Suprapubic skin (tissue), 4 donors: ENCODE results near the gene PARD6B. TPM values are rescaled to one million over a fixed set of nuclear protein-coding genes. Genes with fewer than 3 reads are reported as not detected.
A peak's percentile ranks its signal among the peaks of the same experiment; 100 is the strongest.
"Not testable (repeated sequence)": the region's sequence is repeated elsewhere in the genome, so short reads cannot be mapped to it uniquely, and the experiment has no call there.

Source experiments
- DNase-seq, 2 donors: peaks; one replicate each; pipeline ENCODE4 v3.0.0-alpha.2; 2019; ENCODE audit warnings: low spot score in 2 of 2
- H3K27ac ChIP-seq: fragments of 200-600 bp; sonication (generic); one replicate; pipeline ENCODE4 v1.5.1; 2019
- H3K27me3 ChIP-seq: fragments of 200-600 bp; sonication (generic); one replicate; pipeline ENCODE4 v1.5.1; 2019
- H3K36me3 ChIP-seq: fragments of 200-600 bp; sonication (generic); one replicate; pipeline ENCODE4 v1.5.1; 2019
- H3K4me1 ChIP-seq: fragments of 200-600 bp; sonication (generic); one replicate; pipeline ENCODE4 v1.5.1; 2019
- H3K4me3 ChIP-seq: fragments of 200-600 bp; sonication (generic); one replicate; pipeline ENCODE4 v1.5.1; 2019; ENCODE audit warnings: mild to moderate bottlenecking
- H3K9me3 ChIP-seq: fragments of 200-600 bp; sonication (generic); one replicate; pipeline ENCODE4 v1.5.1; 2019
- EP300 ChIP-seq: sonication (generic); formaldehyde crosslinking; IDR thresholded peaks from one replicate; pipeline ENCODE4 v1.6.1; 2017; ENCODE audit warnings: antibody characterized with exemption
- POLR2A ChIP-seq, 2 donors: fragments of 450-650 bp; IDR thresholded peaks; one replicate each; pipeline ENCODE4 v1.6.1; 2017; ENCODE audit warnings: antibody characterized with exemption in 2 of 2, mild to moderate bottlenecking in 2 of 2, moderate library complexity in 2 of 2
- POLR2AphosphoS5 ChIP-seq, 3 donors: sonication (generic); formaldehyde crosslinking; IDR thresholded peaks; one replicate each; pipeline ENCODE4 v1.6.1; 2017; ENCODE audit warnings: antibody characterized with exemption in 3 of 3
- WGBS: methylation state at CpG from one replicate; pipeline ENCODE4 v1.1.5; 2018; 5-methylcytosine and 5-hydroxymethylcytosine counted together
- total RNA-seq, 4 donors: library from RNA; depleted of rRNA; stranded (reverse); fragments of >200 nt; gene quantifications; one replicate each; pipeline ENCODE4 v1.1.0, GENCODE V29; 2016
- TF ChIP-seq, protein P1 (sequence below), 2 donors: fragments of 200-600 bp in 1 of 2; fragments of 450-650 bp in 1 of 2; sonication (generic) in 1 of 2; IDR thresholded peaks; one replicate each; pipeline ENCODE4 v1.5.1; 2016 to 2019; ENCODE audit warnings: antibody characterized with exemption in 2 of 2, mild to moderate bottlenecking in 1 of 2, moderate library complexity in 1 of 2

Gene PARD6B
- total RNA-seq, 4 donors from 2014 or later: 7.6 to 10.3 (median 8.4) TPM

DNA sequence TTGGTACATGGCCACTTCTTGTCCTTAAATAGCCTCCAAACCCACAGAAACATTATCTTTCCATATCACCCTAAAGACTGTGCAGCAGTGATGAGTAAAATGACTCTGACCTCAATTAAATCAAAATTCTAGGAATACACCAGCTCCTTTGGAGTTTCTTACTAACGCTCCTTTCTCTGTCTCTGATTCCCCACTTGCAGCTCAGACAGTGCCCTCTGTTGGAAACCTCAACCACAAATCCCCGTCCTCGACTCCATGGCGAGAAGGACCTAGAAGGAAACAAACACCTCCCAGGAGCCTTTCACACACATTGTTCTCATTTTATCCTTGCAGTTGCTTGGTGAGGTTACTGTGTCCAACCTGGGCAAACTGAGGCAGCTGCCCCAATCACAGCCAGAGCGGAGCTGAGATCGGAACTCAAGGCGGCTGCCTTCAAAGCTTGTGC lies 17.7 kb upstream of the PARD6B start:
- no peaks in the 10 kb centered on the region for H3K4me1 ChIP-seq
- no peaks in the 10 kb centered on the region for H3K9me3 ChIP-seq
- DNase-seq: no peak
- H3K27me3 ChIP-seq: no peaks in the 10 kb centered on the region
- H3K27ac ChIP-seq: no peak overlapping the region
- WGBS: 63% methylated on average over 7 of the region's 7 CpGs
- H3K36me3 ChIP-seq: no peaks in the 10 kb centered on the region
- H3K4me3 ChIP-seq: no peak overlapping the region
- TF ChIP-seq EP300 (no peak), POLR2AphosphoS5 (IDR thresholded peaks at IDR 0.05) (no peak), POLR2A (IDR thresholded peaks at IDR 0.05) (no peak)
- TF ChIP-seq, protein P1, sequence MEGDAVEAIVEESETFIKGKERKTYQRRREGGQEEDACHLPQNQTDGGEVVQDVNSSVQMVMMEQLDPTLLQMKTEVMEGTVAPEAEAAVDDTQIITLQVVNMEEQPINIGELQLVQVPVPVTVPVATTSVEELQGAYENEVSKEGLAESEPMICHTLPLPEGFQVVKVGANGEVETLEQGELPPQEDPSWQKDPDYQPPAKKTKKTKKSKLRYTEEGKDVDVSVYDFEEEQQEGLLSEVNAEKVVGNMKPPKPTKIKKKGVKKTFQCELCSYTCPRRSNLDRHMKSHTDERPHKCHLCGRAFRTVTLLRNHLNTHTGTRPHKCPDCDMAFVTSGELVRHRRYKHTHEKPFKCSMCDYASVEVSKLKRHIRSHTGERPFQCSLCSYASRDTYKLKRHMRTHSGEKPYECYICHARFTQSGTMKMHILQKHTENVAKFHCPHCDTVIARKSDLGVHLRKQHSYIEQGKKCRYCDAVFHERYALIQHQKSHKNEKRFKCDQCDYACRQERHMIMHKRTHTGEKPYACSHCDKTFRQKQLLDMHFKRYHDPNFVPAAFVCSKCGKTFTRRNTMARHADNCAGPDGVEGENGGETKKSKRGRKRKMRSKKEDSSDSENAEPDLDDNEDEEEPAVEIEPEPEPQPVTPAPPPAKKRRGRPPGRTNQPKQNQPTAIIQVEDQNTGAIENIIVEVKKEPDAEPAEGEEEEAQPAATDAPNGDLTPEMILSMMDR (IDR thresholded peaks at IDR 0.05): peak in 1 of 2 donors; percentile 16

DNA sequence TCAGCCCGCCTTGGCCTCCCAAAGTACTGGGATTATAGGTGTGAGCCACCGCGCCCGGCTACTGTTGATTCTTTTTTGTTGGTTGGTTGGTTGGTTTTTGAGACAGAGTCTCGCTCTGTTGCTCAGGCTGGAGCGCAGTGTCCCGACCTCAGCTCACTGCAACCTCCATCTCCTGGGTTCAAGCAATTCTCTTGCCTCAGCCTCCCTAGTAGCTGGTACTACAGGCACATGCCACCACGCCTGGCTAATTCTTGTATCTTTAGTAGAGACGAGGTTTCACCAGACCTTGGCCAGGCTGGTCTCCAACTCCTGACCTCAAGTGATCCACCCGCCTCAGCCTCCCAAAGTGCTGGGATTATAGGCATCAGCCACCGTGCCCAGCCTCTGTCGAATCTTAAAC lies 17.0 kb upstream of the PARD6B start:
- H3K27ac ChIP-seq, DNase-seq, H3K27me3 ChIP-seq, H3K4me1 ChIP-seq, H3K36me3 ChIP-seq, H3K9me3 ChIP-seq, H3K4me3 ChIP-seq: not testable (repeated sequence)
- 90% methylated on average over 12 of the region's 12 CpGs for WGBS

DNA sequence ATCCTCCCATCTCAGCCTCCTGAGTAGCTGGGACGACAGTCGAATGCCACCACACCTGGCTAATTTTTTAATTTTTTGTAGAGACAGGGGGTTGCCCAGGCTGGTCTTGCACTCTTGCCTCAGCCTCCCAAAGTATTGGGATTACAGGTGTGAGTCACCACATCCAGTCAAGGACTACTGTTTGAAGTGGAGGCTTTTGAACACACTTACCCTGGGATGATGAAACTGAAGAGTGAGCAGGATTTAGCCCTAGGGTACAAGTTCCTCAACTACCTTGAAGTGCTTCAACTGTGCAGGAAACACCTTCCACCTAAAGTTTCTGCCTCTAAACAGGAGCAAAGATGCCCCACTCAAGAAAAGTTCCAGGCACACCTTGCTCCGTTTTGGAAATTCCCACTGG lies 15.7 kb upstream of the PARD6B start:
- TF ChIP-seq POLR2A (IDR thresholded peaks at IDR 0.05) (no peak), EP300 (no peak), POLR2AphosphoS5 (IDR thresholded peaks at IDR 0.05) (no peak)
- TF ChIP-seq, protein P1 (IDR thresholded peaks at IDR 0.05): no peak
- H3K36me3 ChIP-seq: no peaks in the 10 kb centered on the region
- no peaks in the 10 kb centered on the region for H3K27me3 ChIP-seq
- no peaks in the 10 kb centered on the region for H3K9me3 ChIP-seq
- DNase-seq: no peak
- no peak overlapping the region for H3K4me3 ChIP-seq
- no peak overlapping the region for H3K27ac ChIP-seq
- 71% methylated on average over 3 of the region's 3 CpGs for WGBS
- no peaks in the 10 kb centered on the region for H3K4me1 ChIP-seq

DNA sequence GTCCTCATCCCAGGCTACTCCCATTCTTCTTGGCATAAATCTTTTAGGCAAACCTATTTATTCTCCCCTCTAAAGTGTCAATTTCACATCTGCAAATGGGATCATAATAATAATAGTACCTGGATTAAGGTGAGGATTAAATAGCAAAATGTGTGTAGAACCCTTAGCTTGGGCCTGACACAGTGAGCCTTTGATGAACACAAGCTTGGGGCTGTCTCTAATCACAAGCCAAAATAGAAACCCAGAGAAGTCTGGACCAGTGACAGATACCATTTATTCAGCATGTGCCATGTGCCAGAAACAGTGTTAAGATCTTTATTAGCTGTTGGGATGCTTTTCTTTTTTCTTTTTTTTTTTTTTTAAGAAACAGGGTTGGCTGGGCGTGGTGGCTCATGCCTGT lies 14.9 kb upstream of the PARD6B start:
- no peaks in the 10 kb centered on the region for H3K27me3 ChIP-seq
- no peak overlapping the region for H3K27ac ChIP-seq
- no peaks in the 10 kb centered on the region for H3K36me3 ChIP-seq
- no peaks in the 10 kb centered on the region for H3K9me3 ChIP-seq
- H3K4me3 ChIP-seq: no peak overlapping the region
- WGBS: 50% methylated on average over 1 of the region's 1 CpG
- no peak for DNase-seq
- TF ChIP-seq, protein P1 (IDR thresholded peaks at IDR 0.05): no peak
- TF ChIP-seq POLR2AphosphoS5 (IDR thresholded peaks at IDR 0.05): no peak
- TF ChIP-seq EP300: no peak
- no peak for TF ChIP-seq POLR2A (IDR thresholded peaks at IDR 0.05)
- no peaks in the 10 kb centered on the region for H3K4me1 ChIP-seq

DNA sequence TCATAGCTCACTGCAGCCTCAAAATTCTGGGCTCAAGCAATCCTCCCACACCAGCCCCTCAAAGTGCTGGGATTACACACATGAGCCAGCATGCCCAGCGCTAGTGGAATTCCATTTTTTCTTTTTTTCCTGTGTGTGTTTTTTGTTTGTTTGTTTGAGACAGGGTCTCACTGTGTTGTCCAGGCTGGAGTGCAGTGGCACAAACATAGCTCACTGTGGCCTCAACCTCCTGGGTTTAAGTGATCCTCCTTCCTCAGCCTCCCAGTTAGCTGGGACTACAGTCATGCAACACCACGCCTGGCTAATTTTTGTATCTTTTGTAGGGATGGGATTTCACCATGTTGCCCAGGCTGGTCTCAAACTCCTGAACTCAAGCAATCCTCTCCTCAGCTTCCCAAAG lies 14.1 kb upstream of the PARD6B start:
- TF ChIP-seq, protein P1 (IDR thresholded peaks at IDR 0.05): no peak
- TF ChIP-seq POLR2AphosphoS5 (IDR thresholded peaks at IDR 0.05) (no peak), POLR2A (IDR thresholded peaks at IDR 0.05) (no peak), EP300 (no peak)
- peaks cover 4% of the 10 kb centered on the region for H3K4me1 ChIP-seq
- H3K36me3 ChIP-seq: no peaks in the 10 kb centered on the region
- H3K4me3 ChIP-seq: no peak overlapping the region
- H3K27me3 ChIP-seq: no peaks in the 10 kb centered on the region
- no peak for DNase-seq
- 45% methylated on average over 2 of the region's 2 CpGs for WGBS
- no peak overlapping the region for H3K27ac ChIP-seq
- H3K9me3 ChIP-seq: no peaks in the 10 kb centered on the region
